Esophagus squamous epithelium (tissue), 4 donors: Measurements from ENCODE around the gene GET4.

ENCODE experiments used
- POLR2A ChIP-seq, 4 donors: fragments of 450-650 bp; IDR thresholded peaks; one replicate each; pipeline ENCODE4 v1.6.1; 2017; ENCODE audit warnings: antibody characterized with exemption in 4 of 4, mild to moderate bottlenecking in 4 of 4, moderate library complexity in 3 of 4
- TF ChIP-seq, protein P1 (sequence below), 6 experiments: fragments of 450-650 bp in 4 of 6; fragments of 200-600 bp in 2 of 6; sonication (generic) in 2 of 6; IDR thresholded peaks; one replicate each; pipeline ENCODE4 v1.5.1; 2016 to 2019; ENCODE audit warnings: antibody characterized with exemption in 6 of 6, mild to moderate bottlenecking in 4 of 6, moderate library complexity in 4 of 6

DNA sequence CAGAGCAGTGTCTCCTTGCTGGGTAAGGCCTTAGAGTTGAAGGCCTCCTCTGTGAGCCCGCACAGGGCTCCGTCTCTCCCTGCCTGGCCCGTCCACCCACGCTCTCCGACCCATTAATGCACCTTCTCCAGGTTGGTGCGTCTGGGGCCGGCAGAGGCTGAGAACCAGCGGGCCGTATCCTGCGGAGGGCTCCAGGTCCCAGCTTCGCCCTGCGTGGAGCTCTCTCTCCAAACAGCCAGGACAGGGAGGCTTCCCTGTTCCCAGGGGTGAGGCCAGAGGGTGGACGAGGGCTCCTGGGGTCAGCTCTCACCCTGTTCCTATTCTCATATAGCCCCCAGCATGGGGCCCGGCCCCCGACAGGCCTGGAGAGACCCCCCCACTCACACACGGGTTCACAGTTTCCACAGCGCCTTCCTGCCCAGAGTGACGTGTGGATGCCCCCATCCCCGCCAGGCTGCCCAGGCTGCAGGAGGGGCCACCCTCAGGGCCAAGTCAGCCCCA, 34.6 kb downstream of the GET4 start:
- TF ChIP-seq POLR2A (IDR thresholded peaks at IDR 0.05): no peak
- TF ChIP-seq, protein P1, sequence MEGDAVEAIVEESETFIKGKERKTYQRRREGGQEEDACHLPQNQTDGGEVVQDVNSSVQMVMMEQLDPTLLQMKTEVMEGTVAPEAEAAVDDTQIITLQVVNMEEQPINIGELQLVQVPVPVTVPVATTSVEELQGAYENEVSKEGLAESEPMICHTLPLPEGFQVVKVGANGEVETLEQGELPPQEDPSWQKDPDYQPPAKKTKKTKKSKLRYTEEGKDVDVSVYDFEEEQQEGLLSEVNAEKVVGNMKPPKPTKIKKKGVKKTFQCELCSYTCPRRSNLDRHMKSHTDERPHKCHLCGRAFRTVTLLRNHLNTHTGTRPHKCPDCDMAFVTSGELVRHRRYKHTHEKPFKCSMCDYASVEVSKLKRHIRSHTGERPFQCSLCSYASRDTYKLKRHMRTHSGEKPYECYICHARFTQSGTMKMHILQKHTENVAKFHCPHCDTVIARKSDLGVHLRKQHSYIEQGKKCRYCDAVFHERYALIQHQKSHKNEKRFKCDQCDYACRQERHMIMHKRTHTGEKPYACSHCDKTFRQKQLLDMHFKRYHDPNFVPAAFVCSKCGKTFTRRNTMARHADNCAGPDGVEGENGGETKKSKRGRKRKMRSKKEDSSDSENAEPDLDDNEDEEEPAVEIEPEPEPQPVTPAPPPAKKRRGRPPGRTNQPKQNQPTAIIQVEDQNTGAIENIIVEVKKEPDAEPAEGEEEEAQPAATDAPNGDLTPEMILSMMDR (IDR thresholded peaks at IDR 0.05): no peak
